ENCODE data around the gene ZNF853.
"Not testable (repeated sequence)": the region's sequence is repeated elsewhere in the genome, so short reads cannot be mapped to it uniquely, and the experiment has no call there.

ZNF853 gene
- 3.6 reads per million, percentile 14 among the genes with 10 or more reads in this experiment for total RNA-seq

- DNase-seq = no peak
These were observed at the start of gene ZNF853 for GRCh38 chr7:6614953-6615722. TSS of gene ZNF853 (plus strand) at chr7:6615610. CDS start at chr7:6616175, 565 bp downstream.

- no peak for DNase-seq
These were observed 49.8 kb upstream of the ZNF853 start for GRCh38 chr7:6565655-6566054.

- DNase-seq = no peak
These were observed 47.5 kb upstream of the ZNF853 start for GRCh38 chr7:6567886-6568285.

- DNase-seq = no peak
These were observed 44.1 kb upstream of the ZNF853 start for GRCh38 chr7:6571160-6571779.

- DNase-seq = no peak
These were observed 40.0 kb upstream of the ZNF853 start for GRCh38 chr7:6575281-6576023.

GRCh38 chr7:6576024-6576866 lies 39.2 kb upstream of the ZNF853 start:
- DNase-seq = no peak

- not testable (repeated sequence) for DNase-seq
These were observed 38.5 kb upstream of the ZNF853 start for GRCh38 chr7:6576867-6577368.

GRCh38 chr7:6577369-6578113 lies 37.9 kb upstream of the ZNF853 start, which contains the start of gene ZDHHC4:
TSS of gene ZDHHC4 (plus strand) at chr7:6577454. CDS start at chr7:6580562, 3,108 bp downstream.
- peak; percentile 78 for DNase-seq

GRCh38 chr7:6578114-6579084 lies 37.0 kb upstream of the ZNF853 start:
- DNase-seq = no peak

- no peak for DNase-seq
These were observed 36.0 kb upstream of the ZNF853 start for GRCh38 chr7:6579446-6579845.

GRCh38 chr7:6585746-6586432 lies 29.5 kb upstream of the ZNF853 start:
- not testable (repeated sequence) for DNase-seq

- DNase-seq = no peak
These were observed 26.8 kb upstream of the ZNF853 start for GRCh38 chr7:6588566-6588965.

- no peak for DNase-seq
These were observed 26.1 kb upstream of the ZNF853 start for GRCh38 chr7:6589151-6589828.

GRCh38 chr7:6589829-6590644 lies 25.4 kb upstream of the ZNF853 start, which contains the start of gene INTS15:
TSS of gene INTS15 (plus strand) at chr7:6590021. CDS start at chr7:6590284, 263 bp downstream.
- peak; percentile 78 for DNase-seq

GRCh38 chr7:6590645-6591110 lies 24.7 kb upstream of the ZNF853 start:
- DNase-seq = no peak

GRCh38 chr7:6600093-6600492 lies 15.3 kb upstream of the ZNF853 start:
- no peak for DNase-seq

GRCh38 chr7:6604458-6604857 lies 11.0 kb upstream of the ZNF853 start:
- no peak for DNase-seq

Measured in effector CD4-positive, alpha-beta T cell (primary cell).